ENCODE results near the gene TMX3. TPM values are rescaled to one million over a fixed set of nuclear protein-coding genes. Genes with fewer than 3 reads are reported as not detected.

TMX3 gene
- total RNA-seq, 1 experiment from 2014 or later: 37.4 TPM

DNA sequence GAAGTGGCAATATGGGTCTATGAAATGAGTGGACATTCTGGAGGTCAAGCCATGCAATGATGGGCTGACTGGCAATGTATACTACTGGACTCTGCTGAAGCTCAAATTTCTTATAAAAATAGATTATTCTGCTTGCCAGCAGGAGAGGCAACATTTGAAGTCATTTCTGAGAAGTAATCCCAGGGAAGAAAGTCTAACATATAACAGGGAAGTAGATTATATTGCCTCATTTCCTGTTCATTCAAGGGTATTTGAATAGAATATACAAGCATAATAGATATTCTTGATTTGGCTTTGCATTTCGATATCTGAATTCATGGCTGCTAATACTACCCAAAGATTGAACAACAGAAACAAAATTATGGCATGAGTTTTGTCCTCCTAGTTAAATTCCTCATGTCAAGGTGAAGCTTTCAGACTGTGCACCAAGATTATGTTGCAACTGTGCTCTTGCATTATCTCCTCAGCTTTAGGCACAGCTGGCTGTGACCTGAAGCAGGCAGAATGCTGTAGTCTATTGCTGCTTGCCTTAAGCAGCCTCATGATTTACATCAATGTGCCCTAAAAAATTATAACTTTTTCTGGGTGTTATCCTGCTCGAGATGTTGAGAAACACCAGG, 13.3 kb upstream of the TMX3 start:
- BruUV-seq (replicated peaks): no TSS peak
- DNase-seq (ENCODE audit: low read depth, low spot score) (no peak), ATAC-seq (no peak)
- intact Hi-C loops (cut with micrococcal nuclease; ENCODE audit: unreplicated experiment) (no loop called here), in situ Hi-C loops (cut with HindIII; ENCODE audit: low pct_unique_long_range_greater_than_20kb, low sequenced_read_pairs) (no loop called here)
- Histone ChIP-seq H3K4me3 (ENCODE audit: low read depth in 2 of 2, low read length in 2 of 2) (no peak overlapping the region), H3K36me3 (ENCODE audit: control insufficient read depth, insufficient read depth, low read length) (no peaks in the 10 kb centered on the region), H3K4me1 (ENCODE audit: control insufficient read depth, insufficient read depth, low read length) (no peaks in the 10 kb centered on the region), H3K9me3 (ENCODE audit: control insufficient read depth, insufficient read depth, low read depth, low read length) (no peaks in the 10 kb centered on the region), H3K27ac (ENCODE audit: low read length) (no peak overlapping the region), H3K27me3 (ENCODE audit: control insufficient read depth, insufficient read depth, low read length) (no peaks in the 10 kb centered on the region)
- CTCF ChIA-PET: no interaction called here
- no peak for TF ChIP-seq SIN3A (IDR thresholded peaks at IDR 0.05; ENCODE audit: borderline replicate concordance, insufficient read depth, low read depth, low read length)
- POLR2A ChIA-PET: no interaction called here

DNA sequence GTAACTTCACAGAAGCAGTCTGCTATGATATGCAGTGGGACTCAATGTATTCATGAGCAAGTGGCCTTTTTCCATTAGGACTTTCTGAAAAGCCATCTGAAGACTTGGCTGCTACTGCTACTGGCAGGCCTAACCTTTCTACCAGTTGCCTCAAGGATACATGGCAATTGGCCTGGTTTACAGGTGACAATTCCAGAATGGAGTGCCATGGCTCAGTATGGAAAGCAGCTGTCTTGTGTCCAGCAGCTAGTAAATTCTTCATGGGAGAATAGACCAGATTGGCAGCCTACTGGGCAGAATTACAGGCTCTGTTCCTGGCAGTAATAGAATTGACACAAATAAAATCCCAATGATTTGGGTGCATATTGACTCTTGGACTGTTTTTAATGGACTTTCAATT, 12.6 kb upstream of the TMX3 start:
- ATAC-seq (no peak), DNase-seq (ENCODE audit: low read depth, low spot score) (no peak)
- Histone ChIP-seq H3K27me3 (ENCODE audit: control insufficient read depth, insufficient read depth, low read length) (no peaks in the 10 kb centered on the region), H3K4me1 (ENCODE audit: control insufficient read depth, insufficient read depth, low read length) (no peaks in the 10 kb centered on the region), H3K9me3 (ENCODE audit: control insufficient read depth, insufficient read depth, low read depth, low read length) (no peaks in the 10 kb centered on the region), H3K27ac (ENCODE audit: low read length) (no peak overlapping the region), H3K36me3 (ENCODE audit: control insufficient read depth, insufficient read depth, low read length) (no peaks in the 10 kb centered on the region), H3K4me3 (ENCODE audit: low read depth in 2 of 2, low read length in 2 of 2) (no peak overlapping the region)
- ChIA-PET CTCF (no interaction called here), POLR2A (no interaction called here)
- TF ChIP-seq POLR2AphosphoS5 (IDR thresholded peaks at IDR 0.05; ENCODE audit: low read depth, low read length) (no peak), SIN3A (IDR thresholded peaks at IDR 0.05; ENCODE audit: borderline replicate concordance, insufficient read depth, low read depth, low read length) (no peak), TCF7L2 (IDR thresholded peaks at IDR 0.05; ENCODE audit: low read depth, low read length) (no peak)
- TF ChIP-seq, protein P1, sequence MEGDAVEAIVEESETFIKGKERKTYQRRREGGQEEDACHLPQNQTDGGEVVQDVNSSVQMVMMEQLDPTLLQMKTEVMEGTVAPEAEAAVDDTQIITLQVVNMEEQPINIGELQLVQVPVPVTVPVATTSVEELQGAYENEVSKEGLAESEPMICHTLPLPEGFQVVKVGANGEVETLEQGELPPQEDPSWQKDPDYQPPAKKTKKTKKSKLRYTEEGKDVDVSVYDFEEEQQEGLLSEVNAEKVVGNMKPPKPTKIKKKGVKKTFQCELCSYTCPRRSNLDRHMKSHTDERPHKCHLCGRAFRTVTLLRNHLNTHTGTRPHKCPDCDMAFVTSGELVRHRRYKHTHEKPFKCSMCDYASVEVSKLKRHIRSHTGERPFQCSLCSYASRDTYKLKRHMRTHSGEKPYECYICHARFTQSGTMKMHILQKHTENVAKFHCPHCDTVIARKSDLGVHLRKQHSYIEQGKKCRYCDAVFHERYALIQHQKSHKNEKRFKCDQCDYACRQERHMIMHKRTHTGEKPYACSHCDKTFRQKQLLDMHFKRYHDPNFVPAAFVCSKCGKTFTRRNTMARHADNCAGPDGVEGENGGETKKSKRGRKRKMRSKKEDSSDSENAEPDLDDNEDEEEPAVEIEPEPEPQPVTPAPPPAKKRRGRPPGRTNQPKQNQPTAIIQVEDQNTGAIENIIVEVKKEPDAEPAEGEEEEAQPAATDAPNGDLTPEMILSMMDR (IDR thresholded peaks at IDR 0.05): no peak
- TF ChIP-seq, protein P2, sequence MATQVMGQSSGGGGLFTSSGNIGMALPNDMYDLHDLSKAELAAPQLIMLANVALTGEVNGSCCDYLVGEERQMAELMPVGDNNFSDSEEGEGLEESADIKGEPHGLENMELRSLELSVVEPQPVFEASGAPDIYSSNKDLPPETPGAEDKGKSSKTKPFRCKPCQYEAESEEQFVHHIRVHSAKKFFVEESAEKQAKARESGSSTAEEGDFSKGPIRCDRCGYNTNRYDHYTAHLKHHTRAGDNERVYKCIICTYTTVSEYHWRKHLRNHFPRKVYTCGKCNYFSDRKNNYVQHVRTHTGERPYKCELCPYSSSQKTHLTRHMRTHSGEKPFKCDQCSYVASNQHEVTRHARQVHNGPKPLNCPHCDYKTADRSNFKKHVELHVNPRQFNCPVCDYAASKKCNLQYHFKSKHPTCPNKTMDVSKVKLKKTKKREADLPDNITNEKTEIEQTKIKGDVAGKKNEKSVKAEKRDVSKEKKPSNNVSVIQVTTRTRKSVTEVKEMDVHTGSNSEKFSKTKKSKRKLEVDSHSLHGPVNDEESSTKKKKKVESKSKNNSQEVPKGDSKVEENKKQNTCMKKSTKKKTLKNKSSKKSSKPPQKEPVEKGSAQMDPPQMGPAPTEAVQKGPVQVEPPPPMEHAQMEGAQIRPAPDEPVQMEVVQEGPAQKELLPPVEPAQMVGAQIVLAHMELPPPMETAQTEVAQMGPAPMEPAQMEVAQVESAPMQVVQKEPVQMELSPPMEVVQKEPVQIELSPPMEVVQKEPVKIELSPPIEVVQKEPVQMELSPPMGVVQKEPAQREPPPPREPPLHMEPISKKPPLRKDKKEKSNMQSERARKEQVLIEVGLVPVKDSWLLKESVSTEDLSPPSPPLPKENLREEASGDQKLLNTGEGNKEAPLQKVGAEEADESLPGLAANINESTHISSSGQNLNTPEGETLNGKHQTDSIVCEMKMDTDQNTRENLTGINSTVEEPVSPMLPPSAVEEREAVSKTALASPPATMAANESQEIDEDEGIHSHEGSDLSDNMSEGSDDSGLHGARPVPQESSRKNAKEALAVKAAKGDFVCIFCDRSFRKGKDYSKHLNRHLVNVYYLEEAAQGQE (IDR thresholded peaks at IDR 0.05; ENCODE audit: insufficient read depth in 1 of 2, low read depth in 2 of 2, low read length in 1 of 2): no peak
- intact Hi-C loops (cut with micrococcal nuclease; ENCODE audit: unreplicated experiment) (no loop called here), in situ Hi-C loops (cut with HindIII; ENCODE audit: low pct_unique_long_range_greater_than_20kb, low sequenced_read_pairs) (no loop called here)
- no TSS peak for BruUV-seq (replicated peaks)

DNA sequence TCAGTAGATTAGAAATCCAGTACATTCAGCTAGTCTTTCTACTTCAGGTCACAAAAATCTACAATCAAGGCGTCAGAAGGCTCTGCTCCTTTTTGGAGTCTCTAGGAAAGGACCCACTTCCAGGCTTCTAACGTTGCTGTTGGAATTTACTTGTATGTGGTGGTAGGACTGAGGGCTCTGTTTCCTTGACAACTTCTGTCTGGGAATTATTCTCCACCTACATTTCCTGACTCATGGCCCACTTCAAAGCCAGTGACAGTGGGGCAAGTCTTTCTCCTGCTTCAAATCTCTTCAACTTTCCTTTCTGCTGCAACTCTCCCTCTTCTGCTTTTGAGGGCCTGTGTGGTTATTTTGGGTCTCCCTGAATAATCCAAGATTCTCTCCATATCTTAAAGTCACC, 10.4 kb upstream of the TMX3 start:
- Histone ChIP-seq H3K36me3 (ENCODE audit: control insufficient read depth, insufficient read depth, low read length) (no peaks in the 10 kb centered on the region), H3K27ac (ENCODE audit: low read length) (no peak overlapping the region), H3K9me3 (ENCODE audit: control insufficient read depth, insufficient read depth, low read depth, low read length) (no peaks in the 10 kb centered on the region), H3K4me3 (ENCODE audit: low read depth in 2 of 2, low read length in 2 of 2) (no peak overlapping the region), H3K27me3 (ENCODE audit: control insufficient read depth, insufficient read depth, low read length) (no peaks in the 10 kb centered on the region), H3K4me1 (ENCODE audit: control insufficient read depth, insufficient read depth, low read length) (no peaks in the 10 kb centered on the region)
- CTCF ChIA-PET: no interaction called here
- intact Hi-C loops (cut with micrococcal nuclease; ENCODE audit: unreplicated experiment) (no loop called here), in situ Hi-C loops (cut with HindIII; ENCODE audit: low pct_unique_long_range_greater_than_20kb, low sequenced_read_pairs) (no loop called here)
- no TSS peak for BruUV-seq (replicated peaks)
- POLR2A ChIA-PET: no interaction called here
- no peak for TF ChIP-seq POLR2AphosphoS5 (IDR thresholded peaks at IDR 0.05; ENCODE audit: low read depth, low read length)
- TF ChIP-seq, protein P1 (IDR thresholded peaks at IDR 0.05): no peak
- no peak for TF ChIP-seq SIN3A (IDR thresholded peaks at IDR 0.05; ENCODE audit: borderline replicate concordance, insufficient read depth, low read depth, low read length)
- TF ChIP-seq TCF7L2 (IDR thresholded peaks at IDR 0.05; ENCODE audit: low read depth, low read length): no peak
- TF ChIP-seq, protein P2 (IDR thresholded peaks at IDR 0.05; ENCODE audit: insufficient read depth in 1 of 2, low read depth in 2 of 2, low read length in 1 of 2): no peak
- no peak for DNase-seq (ENCODE audit: low read depth, low spot score)
- ATAC-seq: no peak

All from Panc1 (cell line).